ENCODE data around the gene PPP2R2B. TPM values are rescaled to one million over a fixed set of nuclear protein-coding genes. Genes with fewer than 3 reads are reported as not detected.

Gene PPP2R2B
- total and polyA plus RNA-seq, 4 donors: 0.15 to 1.2 (median 0.55) TPM

DNA sequence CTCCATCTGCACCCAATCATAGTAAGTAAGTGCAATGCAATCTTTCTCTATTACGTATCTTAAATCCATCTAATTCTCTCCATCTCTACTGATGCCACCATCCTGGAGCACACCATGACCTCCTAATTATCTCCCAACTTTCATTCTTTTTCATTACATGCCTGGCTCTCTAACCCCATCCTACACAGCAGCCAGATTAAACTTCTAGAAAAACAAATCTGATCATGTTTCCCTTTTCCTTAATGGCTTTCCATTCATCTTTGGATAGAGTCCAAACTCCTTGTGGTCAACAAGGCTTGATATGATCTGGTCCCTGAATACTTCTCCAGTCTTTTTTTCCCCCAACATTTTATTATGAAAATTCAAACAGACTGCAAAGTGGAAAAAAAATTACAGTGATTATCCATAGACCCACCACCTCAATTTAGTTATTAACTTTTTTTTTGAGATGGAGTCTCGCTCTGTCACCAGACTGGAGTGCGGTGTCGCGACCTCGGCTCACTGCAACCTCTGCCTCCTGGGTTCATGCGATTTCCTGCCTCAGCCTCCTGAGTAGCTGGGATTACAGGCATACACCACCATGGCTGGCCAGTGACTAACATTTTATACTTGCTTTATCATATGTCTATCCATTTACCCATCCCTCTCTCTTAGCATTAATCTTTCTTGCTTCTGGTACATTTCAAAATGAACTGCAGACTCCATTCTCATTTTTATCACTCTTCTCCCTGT lies 5.2 kb downstream of the PPP2R2B start:
- DNase-seq (no peak), ATAC-seq (ENCODE audit: insufficient read depth, low FRiP score) (no peak)
- WGBS, 2 donors: 93 to 95% methylated on average over 7 of the region's 7 CpGs
- no peak overlapping the region for H3K9ac ChIP-seq (ENCODE audit: insufficient read depth in 1 of 2, low read length in 2 of 2)
- TF ChIP-seq, protein P1, sequence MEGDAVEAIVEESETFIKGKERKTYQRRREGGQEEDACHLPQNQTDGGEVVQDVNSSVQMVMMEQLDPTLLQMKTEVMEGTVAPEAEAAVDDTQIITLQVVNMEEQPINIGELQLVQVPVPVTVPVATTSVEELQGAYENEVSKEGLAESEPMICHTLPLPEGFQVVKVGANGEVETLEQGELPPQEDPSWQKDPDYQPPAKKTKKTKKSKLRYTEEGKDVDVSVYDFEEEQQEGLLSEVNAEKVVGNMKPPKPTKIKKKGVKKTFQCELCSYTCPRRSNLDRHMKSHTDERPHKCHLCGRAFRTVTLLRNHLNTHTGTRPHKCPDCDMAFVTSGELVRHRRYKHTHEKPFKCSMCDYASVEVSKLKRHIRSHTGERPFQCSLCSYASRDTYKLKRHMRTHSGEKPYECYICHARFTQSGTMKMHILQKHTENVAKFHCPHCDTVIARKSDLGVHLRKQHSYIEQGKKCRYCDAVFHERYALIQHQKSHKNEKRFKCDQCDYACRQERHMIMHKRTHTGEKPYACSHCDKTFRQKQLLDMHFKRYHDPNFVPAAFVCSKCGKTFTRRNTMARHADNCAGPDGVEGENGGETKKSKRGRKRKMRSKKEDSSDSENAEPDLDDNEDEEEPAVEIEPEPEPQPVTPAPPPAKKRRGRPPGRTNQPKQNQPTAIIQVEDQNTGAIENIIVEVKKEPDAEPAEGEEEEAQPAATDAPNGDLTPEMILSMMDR (IDR thresholded peaks at IDR 0.05; ENCODE audit: control extremely low read depth, extremely low read depth): no peak
- no peak overlapping the region for H3K27ac ChIP-seq (ENCODE audit: low read depth in 1 of 2, low read length in 1 of 2)
- no peak overlapping the region for H3K4me3 ChIP-seq
- peaks cover 0 to 8% (median 0%) of the 10 kb centered on the region in 5 donors for H3K4me1 ChIP-seq (ENCODE audit: control insufficient read depth in 5 of 5, insufficient read depth in 5 of 5, low read length in 5 of 5)
- peaks cover 0 to 23% (median 7%) of the 10 kb centered on the region in 3 donors for H3K27me3 ChIP-seq (ENCODE audit: control insufficient read depth in 3 of 3, insufficient read depth in 3 of 3, low read length in 2 of 3)
- H3K9me3 ChIP-seq (ENCODE audit: control insufficient read depth in 4 of 4, insufficient read depth in 3 of 4, low read length in 3 of 4): peaks cover 0 to 3% (median 0%) of the 10 kb centered on the region in 4 donors
- H3K36me3 ChIP-seq (ENCODE audit: control insufficient read depth in 4 of 4, insufficient read depth in 4 of 4, low read length in 4 of 4): no peaks in the 10 kb centered on the region

DNA sequence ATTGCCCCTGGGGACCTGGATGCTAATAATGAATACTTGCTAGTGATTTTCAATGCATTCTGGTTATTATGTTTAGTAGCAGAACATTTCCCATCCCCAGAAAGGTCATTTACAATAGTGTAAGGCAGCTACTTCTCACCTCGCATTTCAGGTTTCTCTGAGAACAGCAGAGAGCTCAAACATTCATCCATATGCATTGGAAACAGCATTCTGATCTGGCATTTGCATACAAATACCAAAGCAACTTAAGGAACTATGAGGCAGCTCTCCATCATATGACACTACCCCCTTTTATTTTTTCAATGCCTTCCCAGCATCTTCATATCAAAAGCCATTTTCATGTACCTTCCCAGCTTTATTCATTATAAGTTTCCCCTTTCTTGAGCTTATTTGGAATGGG lies 6.4 kb downstream of the PPP2R2B start:
- 64 to 72% methylated on average over 1 of the region's 1 CpG for WGBS, 2 donors
- TF ChIP-seq, protein P1 (IDR thresholded peaks at IDR 0.05; ENCODE audit: control extremely low read depth, extremely low read depth): no peak
- Histone ChIP-seq H3K9ac (ENCODE audit: insufficient read depth in 1 of 2, low read length in 2 of 2) (no peak overlapping the region), H3K36me3 (ENCODE audit: control insufficient read depth in 4 of 4, insufficient read depth in 4 of 4, low read length in 4 of 4) (no peaks in the 10 kb centered on the region), H3K9me3 (ENCODE audit: control insufficient read depth in 4 of 4, insufficient read depth in 3 of 4, low read length in 3 of 4) (peaks cover 0 to 2% (median 0%) of the 10 kb centered on the region in 4 donors), H3K27ac (ENCODE audit: low read depth in 1 of 2, low read length in 1 of 2) (no peak overlapping the region), H3K4me3 (no peak overlapping the region), H3K27me3 (ENCODE audit: control insufficient read depth in 3 of 3, insufficient read depth in 3 of 3, low read length in 2 of 3) (peaks cover 0 to 15% (median 7%) of the 10 kb centered on the region in 3 donors), H3K4me1 (ENCODE audit: control insufficient read depth in 5 of 5, insufficient read depth in 5 of 5, low read length in 5 of 5) (peaks cover 0 to 1% (median 0%) of the 10 kb centered on the region in 5 donors)
- ATAC-seq (ENCODE audit: insufficient read depth, low FRiP score) (no peak), DNase-seq (no peak)

DNA sequence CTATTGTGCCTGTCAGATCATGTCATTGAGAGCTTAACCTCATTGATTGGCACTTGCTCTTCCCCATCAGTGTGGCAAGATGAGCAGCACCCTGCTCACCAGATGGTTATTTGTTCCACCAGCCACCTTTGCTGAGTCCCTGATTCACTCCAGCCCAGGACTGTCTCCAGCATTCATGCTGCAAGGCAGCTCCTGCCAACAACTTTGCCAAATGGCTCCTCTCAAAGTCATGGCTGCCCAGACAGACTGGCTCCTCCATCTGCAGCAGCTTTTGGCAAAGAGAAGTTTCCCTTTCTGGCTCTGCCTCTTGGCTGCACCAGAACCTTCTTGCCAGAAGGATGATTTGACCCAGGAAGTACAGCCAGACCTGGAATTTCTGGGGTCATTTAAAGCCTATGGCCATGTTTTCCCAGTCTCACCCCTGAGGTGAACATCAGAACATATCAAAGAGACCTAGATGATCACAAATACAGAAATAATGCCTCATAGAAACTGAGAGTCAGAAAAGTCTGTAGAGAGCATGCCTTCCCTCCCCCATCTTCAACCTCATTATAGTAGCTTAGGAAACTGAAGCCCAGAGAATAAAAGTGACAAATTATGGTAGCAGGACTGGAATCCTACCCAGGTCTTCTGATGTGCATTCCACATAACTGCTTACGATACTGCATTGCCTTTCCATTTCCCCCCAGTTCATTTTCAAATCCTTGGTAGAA lies 10.4 kb downstream of the PPP2R2B start:
- Histone ChIP-seq H3K36me3 (ENCODE audit: control insufficient read depth in 4 of 4, insufficient read depth in 4 of 4, low read length in 4 of 4) (no peaks in the 10 kb centered on the region), H3K27ac (ENCODE audit: low read depth in 1 of 2, low read length in 1 of 2) (no peak overlapping the region), H3K9me3 (ENCODE audit: control insufficient read depth in 4 of 4, insufficient read depth in 3 of 4, low read length in 3 of 4) (peaks cover 0 to 2% (median 0%) of the 10 kb centered on the region in 4 donors), H3K4me1 (ENCODE audit: control insufficient read depth in 5 of 5, insufficient read depth in 5 of 5, low read length in 5 of 5) (peaks cover 0 to 1% (median 0%) of the 10 kb centered on the region in 5 donors), H3K9ac (ENCODE audit: insufficient read depth in 1 of 2, low read length in 2 of 2) (no peak overlapping the region), H3K27me3 (ENCODE audit: control insufficient read depth in 3 of 3, insufficient read depth in 3 of 3, low read length in 2 of 3) (no peaks in the 10 kb centered on the region), H3K4me3 (no peak overlapping the region)
- TF ChIP-seq, protein P1 (IDR thresholded peaks at IDR 0.05; ENCODE audit: control extremely low read depth, extremely low read depth): no peak
- 48 to 85% methylated on average over 1 of the region's 1 CpG for WGBS, 2 donors
- DNase-seq (no peak), ATAC-seq (ENCODE audit: insufficient read depth, low FRiP score) (no peak)

Data from lung (tissue), 12 donors.